ENCODE results near the gene SFRP5. TPM values are rescaled to one million over a fixed set of nuclear protein-coding genes. Genes with fewer than 3 reads are reported as not detected.

The SFRP5 gene
- total RNA-seq, 1 donor from 2014 or later = not detected

DNA sequence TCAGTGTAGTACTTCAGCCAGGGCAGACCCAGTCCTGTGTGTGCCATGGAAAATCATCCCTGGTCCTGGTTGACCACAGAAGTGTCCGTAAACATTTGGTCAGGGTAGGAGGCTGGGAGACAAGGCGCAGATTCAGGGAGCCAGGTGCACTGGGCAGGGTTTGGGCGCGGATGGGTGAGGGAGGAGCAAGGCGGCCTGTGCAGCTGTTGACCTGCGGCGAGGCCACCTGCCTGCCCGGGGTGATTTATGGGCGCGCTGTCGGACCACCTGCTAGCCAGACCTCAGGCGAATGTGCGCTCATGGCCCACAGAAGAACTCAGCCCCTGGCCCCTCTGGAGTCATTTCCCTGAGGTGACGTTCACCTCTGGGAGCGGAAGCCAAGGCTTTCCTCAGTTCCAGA lies 6.6 kb downstream of the SFRP5 start:
- no peak for DNase-seq (ENCODE audit: low read depth, low spot score)

DNA sequence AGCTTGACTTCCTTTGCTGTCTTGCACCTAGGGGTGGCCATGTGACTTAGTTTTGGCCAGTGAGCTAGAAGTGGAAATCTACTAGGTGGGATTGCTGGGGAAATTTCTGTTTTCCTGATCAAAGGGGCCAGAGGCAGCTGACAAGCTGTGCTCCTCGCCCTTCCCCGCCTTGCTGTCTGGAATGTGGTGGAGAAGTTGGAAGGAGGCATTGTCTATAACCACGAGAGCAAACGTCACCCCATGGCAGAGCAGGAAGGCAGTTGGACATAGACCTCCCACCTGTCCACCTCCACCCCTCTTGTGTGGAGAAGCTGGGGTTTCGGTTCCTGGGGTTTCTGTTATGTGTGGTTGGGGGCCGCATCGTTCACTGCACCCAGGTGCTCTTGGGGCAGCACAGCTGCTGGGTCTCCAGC lies 7.3 kb downstream of the SFRP5 start:
- DNase-seq (ENCODE audit: low read depth, low spot score) = no peak

DNA sequence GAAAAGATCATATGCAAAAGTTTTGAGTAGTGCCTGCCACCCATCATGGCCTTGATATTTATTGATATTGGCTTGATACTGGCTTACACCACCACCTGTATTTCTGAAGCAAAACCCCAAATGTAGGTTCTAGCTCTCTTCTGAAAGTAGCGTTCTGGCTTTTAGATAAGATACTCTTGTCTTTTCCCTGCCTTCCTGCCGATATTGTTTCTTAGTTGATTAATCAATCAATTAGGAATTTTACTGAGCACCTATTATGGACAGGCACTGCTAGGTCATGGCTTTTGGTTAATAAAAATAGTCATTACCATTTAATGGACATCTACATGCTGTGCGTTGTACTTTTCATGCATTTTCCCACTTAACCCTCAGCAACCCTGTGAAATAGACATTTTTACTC lies 7.9 kb downstream of the SFRP5 start:
- no peak for DNase-seq (ENCODE audit: low read depth, low spot score)

DNA sequence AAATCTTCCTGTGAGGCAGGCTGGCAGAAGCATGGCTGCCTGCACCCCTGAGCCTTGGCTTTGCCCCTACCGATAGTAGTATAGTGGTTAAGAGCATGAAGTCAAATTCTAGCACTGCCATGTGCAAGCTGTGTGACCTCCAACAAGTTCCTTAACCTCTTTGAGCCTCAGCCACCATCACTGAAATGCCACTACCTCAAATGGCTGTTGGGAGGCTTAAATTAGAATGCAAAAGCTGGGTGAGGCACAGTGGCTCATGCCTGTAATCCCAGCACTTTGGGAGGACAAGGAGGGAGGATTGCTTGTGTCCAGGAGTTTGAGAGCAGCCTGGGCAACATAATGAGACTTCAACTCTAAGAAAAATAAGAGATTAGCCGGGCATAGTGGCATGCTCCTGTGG lies 8.4 kb downstream of the SFRP5 start:
- DNase-seq (ENCODE audit: low read depth, low spot score) = no peak

DNA sequence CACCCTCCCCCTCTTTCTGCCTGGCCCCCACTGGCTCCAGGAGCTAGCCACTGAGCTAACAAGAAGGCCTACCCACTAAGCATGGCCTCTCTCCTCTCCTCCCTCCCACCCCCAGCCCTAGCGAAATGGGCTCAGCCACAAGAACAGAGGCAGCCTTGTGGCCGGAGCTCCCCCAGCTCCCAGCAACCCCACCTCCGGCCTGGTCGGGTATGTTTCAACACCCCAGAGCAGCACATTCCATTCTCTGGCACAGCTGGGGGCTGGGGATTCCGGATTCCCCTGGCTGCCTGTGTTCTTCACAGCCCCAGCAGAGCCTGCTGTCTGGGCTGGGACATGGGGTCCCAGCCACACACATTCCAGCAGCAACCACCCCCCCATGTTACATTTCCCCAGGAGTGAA lies 9.0 kb downstream of the SFRP5 start:
- no peak for DNase-seq (ENCODE audit: low read depth, low spot score)

DNA sequence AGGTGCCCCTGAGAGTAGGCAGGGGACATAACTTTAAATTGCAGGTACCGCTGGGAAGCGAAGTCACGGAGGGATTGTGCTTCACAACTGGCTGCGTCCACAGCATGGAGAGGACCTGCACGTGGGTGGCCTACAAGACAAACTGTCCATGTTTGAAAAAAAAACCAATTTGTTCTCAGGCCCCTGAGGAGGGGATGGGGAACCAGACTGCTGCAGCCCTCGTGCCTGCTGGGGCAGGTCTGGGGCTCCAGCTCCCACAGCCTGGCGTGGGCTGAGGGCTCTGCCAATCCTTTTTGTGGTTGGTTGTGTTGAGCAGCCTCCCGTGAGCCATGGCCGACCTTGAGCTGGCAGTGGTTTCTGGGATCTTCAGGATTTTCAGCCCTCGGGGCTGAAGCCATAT lies 9.7 kb downstream of the SFRP5 start:
- no peak for DNase-seq (ENCODE audit: low read depth, low spot score)

DNA sequence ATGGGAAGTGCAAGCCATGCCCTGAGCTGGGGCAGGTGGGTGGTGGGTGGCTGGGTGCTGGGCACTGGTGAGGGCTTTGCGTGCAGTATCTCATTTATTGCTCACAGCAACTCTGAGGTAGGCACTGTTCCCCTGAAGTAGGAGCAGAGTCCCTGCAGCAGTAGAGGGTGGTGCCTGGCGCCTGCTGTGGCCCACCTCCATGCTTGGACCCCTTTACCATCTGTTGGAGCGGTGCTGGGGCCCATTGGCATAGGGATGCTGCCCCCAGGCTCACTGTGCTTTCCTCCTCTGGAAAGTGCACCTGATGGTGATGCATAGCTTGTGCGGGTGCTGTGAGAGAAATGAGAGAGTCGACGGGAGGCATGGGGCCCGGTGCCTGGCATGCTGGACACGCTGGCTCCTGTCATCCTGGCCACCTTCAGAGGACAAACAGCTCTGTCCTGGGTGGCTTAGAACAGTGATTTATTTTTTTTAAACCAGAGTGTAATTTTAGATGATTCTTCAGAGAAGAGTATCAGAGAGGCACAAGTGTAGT lies 10.4 kb downstream of the SFRP5 start:
- no peak for DNase-seq (ENCODE audit: low read depth, low spot score)

DNA sequence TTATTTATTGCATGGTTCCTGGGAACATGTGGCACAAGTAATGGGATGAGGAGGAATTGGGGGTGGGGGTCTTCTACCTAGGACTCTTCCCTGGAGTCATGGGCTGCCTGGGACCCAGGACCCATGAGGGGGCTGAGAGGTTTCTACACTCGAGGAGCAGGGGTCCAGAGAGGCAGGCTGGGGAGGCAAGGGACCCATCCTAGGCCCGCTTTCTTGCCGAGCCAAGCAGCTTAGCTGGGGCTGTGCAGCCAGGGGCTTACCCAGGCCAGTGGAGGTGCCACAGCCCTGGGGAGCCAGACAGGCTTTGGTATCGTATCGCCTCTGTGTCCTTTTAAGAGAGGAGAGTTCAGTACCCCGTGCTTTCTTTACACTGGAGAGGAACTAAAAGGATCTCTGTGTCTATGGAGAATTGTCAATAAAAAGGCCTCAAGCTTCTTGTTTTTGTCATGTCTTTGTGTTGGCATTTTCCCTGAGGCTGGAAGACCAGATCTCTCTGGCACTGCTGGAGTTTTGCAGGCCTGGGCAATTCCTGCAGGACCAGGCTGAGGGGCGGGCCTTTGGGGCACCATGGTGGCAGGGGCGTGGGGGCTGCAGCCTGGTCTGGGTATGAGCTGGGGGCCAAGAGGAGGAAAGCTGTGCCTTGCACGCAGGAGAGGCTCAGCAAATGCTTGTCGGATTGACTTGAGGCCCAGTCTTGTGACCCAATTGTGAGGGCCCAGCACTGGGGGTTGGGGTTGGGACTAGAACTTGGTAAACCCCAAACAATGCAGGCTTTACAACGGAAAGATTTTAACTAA lies 11.1 kb downstream of the SFRP5 start:
- DNase-seq (ENCODE audit: low read depth, low spot score) = no peak

DNA sequence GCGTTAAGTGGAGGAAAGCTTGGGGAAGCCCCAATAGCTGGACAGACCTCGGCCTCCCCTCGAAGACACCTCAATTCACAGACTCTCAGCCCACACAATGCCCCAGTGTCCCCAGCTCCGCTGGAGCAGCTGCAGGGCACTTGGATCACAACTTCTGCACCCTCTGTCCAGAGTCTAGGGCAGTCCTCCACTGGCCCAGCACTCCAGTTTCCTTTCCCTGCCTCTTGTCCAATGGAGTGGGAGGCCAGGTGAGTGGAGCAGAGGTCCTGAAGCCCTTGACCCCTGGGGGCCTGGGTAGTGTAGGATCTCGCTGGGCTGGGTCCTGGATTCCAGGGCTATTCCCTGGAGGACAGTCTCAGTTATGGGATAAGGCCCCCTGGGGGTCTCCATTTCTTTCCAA lies 11.9 kb downstream of the SFRP5 start:
- DNase-seq (ENCODE audit: low read depth, low spot score) = no peak

DNA sequence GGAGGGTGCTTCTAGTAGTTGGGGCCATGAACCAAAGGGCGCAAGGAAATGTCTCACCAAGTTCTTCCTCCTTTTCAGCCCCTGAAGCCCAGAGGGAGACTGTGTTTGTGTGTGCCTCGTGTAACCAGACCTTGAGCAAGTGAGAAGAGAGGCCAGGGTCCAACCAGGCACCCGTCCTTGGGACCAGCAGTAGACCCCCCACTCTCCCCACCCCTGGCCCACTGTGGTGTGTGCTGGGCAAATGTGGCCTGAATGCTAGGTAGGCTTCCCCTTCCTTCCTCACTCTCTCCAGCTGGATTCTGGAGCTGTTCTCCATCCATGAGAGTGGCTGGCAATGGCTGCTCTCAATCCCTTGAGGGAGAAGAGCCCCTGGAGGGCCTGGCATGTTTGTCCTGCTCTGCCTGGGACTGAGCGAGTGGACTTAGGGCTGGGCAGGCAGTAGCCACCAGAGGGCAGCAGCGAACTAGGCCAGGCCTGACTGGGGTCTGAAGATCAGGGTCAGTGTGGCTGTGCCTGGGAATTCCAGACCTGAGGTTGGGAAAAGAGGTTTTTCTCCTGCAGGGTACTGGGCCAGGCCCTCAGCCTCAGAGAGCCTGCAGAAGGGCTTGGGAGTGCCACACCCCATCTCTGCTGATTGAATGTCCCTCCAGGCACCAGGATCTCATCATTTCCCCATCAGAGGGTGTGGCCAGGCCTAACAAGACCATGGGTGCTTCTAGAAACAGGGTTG lies 12.5 kb downstream of the SFRP5 start:
- DNase-seq (ENCODE audit: low read depth, low spot score) = peak; percentile 39

DNA sequence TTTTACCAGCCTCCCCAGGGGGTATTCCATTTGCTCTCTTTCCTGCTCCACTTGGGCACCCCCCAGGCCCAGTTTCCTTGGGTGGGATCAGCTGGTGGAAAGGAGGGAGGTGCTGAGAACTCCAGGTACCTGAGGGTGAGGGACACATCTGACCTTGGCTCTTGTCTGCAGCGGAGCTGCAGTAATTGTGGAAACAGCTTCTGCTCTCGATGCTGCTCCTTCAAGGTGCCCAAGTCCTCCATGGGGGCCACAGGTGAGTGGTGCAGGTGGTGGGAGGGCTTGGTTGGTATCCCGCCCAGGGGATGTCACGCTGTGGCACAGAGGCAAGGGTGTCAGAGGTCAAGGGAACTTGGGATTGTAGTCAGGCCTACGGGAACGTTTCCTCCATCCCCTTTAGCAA lies 14.3 kb downstream of the SFRP5 start:
- DNase-seq (ENCODE audit: low read depth, low spot score) = no peak

DNA sequence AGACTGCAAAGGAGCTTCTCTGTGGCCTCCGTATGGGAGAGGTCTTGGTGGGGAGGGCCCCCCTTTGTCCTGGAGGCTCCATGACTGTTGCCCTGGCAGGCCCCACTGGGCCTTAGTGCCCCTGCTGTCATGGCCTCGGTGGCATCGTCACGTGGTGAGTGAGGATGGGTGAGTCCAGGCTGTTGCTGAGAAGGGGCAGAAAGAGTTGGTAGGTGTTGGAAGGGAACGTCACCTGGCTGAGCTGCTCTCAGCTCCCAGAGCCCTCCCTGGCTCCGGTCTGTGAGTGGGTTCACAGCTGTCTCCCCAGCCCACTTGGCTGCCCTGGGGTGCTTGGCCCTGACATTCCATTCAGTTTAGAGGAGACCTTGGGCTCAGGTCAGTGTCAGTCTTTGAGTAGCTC lies 16.1 kb downstream of the SFRP5 start:
- DNase-seq (ENCODE audit: low read depth, low spot score) = no peak

DNA sequence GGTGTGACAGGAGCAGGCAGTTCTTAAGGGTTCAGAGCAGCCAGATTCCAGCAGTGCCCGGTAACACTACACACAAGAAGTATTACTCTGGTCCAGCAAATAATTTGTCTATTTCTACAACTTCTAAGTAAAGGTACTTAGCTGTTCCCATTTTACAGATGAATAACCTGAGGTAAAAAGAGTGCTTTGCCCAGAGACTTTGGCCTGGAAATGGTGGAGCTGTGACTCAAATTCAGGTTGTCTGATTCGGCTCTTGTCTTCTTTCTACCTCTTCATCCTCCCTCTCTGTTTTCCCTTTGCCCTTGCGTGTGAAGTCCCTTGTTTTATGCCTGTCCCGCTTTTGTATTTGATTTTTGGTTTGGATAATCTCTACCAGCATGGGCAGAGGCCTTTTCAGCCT lies 17.1 kb downstream of the SFRP5 start:
- no peak for DNase-seq (ENCODE audit: low read depth, low spot score)

DNA sequence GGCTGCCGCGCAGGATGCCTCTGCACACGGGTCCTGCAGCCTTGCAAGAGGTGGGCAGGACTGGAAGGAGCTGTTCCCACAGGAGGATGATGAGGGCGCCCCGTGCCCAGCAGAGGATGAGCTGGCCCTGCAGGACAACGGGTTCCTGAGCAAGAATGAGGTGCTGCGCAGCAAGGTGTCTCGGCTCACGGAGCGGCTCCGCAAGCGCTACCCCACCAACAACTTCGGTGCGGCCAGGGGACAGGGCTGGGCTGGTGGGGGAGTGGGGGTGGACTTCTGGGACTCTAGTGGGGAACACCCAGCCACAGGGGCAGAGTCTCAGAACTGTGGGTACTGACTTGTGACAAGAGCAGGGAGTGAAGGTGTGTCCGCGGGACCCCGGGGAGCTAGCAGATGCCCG lies 18.8 kb downstream of the SFRP5 start:
- no peak for DNase-seq (ENCODE audit: low read depth, low spot score)

DNA sequence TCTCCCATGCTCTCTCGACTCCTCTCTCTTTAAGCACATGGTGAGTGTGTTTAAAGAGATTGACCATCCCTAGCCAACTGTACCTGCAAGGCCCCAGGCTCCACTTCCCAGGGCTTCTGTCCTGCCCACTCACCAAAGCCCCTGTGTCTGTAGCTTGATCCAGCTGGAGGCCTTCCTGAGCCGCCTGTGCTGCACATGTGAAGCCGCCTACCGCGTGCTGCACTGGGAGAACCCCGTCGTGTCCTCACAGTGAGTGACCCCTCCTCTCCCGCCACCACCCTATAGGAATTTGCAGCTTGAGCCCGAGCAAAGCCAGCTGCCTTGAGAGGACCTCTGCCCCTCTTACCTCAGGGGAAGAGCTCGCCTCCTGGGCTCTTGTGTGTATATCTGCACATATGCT lies 23.7 kb downstream of the SFRP5 start:
- no peak for DNase-seq (ENCODE audit: low read depth, low spot score)

DNA sequence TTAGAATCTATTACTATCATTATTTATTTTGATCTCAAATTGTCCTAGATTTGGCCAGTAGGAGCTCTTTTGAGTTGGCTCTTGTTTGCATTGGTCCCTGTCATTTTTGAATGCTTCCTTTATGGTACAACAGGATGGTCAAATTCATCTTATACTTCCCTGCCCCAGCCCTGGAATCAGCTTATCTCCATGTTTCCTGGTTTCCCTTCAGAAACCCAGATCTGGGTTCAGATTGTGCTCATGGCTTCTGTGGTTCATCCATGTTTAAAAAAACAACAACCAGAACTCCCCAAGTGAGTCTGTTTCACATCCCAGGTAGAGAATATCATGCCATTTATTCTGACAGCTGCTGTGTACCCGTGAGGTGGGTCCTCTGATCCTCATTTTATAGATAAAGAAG lies 24.2 kb downstream of the SFRP5 start:
- DNase-seq (ENCODE audit: low read depth, low spot score) = no peak

DNA sequence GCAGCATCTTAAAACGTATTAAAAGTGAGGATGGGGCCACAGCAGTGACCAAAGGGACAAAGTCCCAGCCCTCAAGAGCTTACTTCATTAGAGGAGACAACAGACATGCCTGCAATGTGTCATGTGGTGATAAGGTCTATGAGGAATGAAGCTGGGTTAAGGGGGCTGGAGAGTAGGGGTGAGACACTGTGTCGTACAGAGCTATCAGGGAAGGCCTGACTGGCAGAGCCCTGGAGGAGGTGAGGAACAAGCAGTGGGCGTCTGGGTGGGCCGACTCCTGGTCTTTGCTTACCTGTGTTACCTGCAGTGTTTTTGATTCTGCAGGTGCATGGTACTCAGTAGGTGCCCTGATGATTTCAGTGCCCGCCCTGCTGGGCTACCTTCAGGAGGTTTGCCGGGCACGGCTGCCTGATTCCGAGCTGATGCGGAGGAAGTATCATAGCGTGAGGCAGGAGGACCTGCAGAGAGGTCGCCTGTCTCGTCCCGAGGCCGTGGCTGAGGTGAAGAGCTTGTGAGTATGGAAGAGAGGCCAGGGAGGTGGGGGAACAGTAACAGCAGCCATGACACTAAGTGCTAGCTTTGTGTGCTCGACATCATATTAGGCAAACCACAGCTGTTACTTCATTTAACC lies 27.3 kb downstream of the SFRP5 start:
- no peak for DNase-seq (ENCODE audit: low read depth, low spot score)

DNA sequence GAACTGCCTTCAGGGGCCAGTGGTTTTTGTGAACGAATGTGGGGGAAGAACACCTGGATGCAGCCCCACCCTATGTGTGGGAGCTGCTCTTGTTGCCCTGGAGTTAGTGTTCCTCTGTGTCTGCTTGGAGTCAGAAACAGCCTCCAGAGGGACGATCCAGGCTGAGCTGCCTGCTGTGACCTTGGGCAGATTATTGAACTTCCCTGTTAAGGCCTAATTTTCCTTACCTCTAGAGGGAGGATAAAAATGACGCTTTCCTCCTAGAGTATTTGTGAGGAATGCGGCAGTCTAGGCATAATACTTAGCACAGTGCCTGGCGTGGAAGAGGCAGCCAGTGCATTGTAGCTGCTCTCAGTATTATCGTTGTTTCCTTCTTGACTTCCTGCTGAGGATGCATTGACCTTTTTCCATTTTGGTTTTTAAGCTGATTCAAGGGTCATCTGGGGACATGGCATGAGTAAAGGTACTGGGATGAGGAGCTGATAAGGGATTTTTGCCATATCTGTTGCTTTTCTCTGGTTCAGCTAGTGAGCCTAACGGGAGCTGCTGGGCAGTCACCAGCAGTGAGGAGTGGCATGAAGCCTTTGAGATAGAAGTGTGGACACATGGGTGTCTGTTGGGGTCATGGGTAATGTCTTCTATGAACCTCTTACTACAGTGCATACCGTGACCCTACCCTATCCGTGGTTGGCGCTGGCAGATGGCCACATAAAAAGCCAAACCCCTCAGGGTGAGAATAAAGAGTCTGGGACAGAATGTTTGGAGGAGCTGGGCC lies 28.4 kb downstream of the SFRP5 start:
- DNase-seq (ENCODE audit: low read depth, low spot score) = no peak

DNA sequence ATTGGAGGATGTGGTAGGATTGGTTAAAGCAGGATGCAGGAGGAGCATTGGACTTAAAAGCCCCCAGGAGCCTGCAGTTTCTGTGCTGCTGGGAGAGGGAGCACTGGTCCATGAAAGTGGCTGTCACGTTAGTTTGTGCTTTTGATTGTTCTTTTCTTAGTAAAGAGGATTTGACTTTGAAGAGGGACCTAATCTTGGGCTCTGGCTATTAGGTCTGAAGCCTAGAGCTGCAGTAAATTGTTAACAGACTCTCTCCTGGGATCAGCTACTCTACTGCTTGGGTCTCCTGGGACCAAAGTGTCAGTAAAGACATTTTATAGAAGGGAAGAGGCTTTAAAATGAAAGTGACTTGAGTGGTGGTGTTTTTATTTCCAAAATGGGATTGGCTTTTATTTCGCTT lies 31.2 kb downstream of the SFRP5 start:
- no peak for DNase-seq (ENCODE audit: low read depth, low spot score)

DNA sequence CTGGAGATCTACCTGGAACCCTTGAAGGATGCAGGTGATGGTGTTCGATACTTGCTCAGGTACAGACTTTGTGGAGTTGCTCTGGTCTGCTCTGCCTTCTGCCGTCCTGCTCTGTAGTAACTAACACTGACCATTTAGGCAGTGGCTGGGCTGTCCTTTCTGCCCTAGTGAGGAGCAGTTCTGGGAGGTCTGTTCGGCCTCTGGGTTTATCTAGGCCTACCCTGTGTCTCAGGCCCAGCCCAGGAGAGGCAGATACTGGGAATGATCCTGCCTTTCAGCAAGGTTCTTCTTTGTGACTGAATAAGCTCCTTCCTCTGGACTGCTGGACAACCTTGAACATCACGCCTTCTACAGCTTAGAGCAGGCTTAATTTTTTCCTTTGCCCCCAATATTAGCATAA lies 33.2 kb downstream of the SFRP5 start:
- DNase-seq (ENCODE audit: low read depth, low spot score) = no peak

DNA sequence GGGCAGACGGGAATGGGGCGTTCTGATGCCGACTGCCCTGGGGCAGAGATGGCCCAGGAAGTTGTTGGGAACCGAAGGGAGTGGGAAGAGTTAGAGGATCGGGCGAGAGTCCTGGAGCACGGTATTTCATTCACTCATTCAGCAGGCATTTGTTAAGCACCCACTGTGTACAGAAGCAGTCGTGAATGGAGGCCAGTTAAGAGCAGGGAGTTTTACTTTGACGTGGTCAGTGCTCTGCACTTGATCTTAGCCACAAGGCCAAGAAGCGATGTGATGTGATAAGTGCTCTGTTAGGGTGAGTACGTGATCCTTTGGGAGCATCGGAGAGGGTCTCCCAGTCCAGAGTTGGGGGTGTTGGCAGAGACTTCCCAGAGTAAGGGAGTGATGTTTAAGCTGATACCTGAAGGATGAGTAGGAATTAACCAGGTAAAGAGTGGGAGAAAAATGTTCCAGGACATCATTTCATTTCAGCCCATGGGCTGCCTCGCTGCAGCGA lies 34.0 kb downstream of the SFRP5 start:
- no peak for DNase-seq (ENCODE audit: low read depth, low spot score)
